HL-60 (cell line): ENCODE results near the gene SERF2.
"Not testable (repeated sequence)": the region's sequence is repeated elsewhere in the genome, so short reads cannot be mapped to it uniquely, and the experiment has no call there.

Experiments used
- DNase-seq, 2 experiments: peaks; one replicate each; pipeline ENCODE4 v3.0.0-alpha.2; 2010 to 2020; ENCODE audit warnings: low read depth in 1 of 2, low spot score in 1 of 2
- H3K27ac ChIP-seq: fragments of 250-450 bp; sonication (Bioruptor Pico); replicated peaks from 2 replicates; pipeline ENCODE4 v1.5.1; 2020; ENCODE audit warnings: mild to moderate bottlenecking, moderate library complexity
- H3K27me3 ChIP-seq: fragments of 250-450 bp; sonication (Bioruptor Pico); 2 replicates; pipeline ENCODE4 v1.5.1; 2021; ENCODE audit warnings: mild to moderate bottlenecking, moderate library complexity; ENCODE audit not compliant: insufficient read depth, poor library complexity, severe bottlenecking
- H3K4me3 ChIP-seq: replicated peaks from 2 replicates; pipeline ENCODE4 v1.5.1; 2011; ENCODE audit warnings: mild to moderate bottlenecking, control low read depth, low read length; ENCODE audit not compliant: insufficient read depth
- GABPA ChIP-seq: IDR thresholded peaks from 2 replicates; pipeline ENCODE4 v1.6.1; 2012; ENCODE audit warnings: low read depth
- POLR2AphosphoS5 ChIP-seq: IDR thresholded peaks from 2 replicates; pipeline ENCODE4 v1.6.1; 2012; ENCODE audit warnings: low read depth
- REST ChIP-seq: IDR thresholded peaks from 2 replicates; pipeline ENCODE4 v1.6.1; 2012; ENCODE audit warnings: low read depth; ENCODE audit not compliant: insufficient replicate concordance
- SPI1 ChIP-seq: IDR thresholded peaks from 2 replicates; pipeline ENCODE4 v1.6.1; 2012; ENCODE audit warnings: low read depth, mild to moderate bottlenecking, borderline replicate concordance
- TF ChIP-seq, protein P1 (sequence below): IDR thresholded peaks from one replicate; pipeline ENCODE4 v1.5.1; 2011; ENCODE audit warnings: low read length, control low read depth, inconsistent platforms; ENCODE audit not compliant: insufficient read depth

The SERF2 gene

GRCh38 chr15:43826029-43826507 is 33.9 kb downstream of the SERF2 start:
- H3K27ac ChIP-seq: peak overlapping the region; percentile 85

DNA sequence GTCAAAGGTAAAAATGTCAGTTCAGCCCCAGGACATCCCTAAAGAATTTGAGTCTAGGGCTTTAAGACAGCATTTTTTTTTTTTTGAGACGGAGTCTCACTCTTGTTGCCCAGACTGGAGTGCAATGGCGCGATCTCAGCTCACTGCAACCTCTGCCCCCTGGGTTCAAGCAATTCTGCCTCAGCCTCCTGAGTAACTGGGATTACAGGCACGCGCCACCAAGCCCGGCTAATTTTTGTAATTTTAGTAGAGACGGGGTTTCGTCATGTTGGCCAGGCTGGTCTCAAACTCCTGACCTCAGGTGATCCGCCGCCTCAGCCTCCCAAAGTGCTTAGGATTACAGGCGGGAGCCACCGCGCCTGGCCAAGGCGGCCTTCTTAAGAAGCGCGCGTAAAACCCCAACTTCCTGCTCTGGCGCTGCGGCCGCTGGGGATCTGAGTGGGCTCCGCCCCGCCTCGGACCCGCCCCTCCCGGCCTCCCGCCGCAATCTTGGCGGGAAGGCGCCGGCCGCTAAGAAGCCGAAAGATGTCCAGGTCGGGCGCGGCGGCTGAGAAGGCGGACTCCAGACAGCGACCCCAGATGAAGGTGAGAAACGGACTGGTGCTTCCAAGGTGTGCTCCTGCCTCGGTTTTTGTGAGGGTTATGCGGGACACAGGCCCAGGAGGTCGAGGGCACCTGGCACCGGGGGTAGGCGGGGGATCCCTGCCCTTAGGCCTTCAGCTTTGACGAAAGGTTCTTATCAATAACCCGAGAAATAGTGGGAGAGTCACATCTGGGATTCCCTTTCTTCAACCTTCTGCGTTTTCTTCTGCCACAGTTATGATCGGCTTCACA is 34.6 kb downstream of the SERF2 start, which contains the start of gene WDR76:
Gene WDR76 (plus strand): TSS at position 495 of the 834 bp plus-strand sequence. CDS start 31 bp downstream, at position 526.
- H3K27ac ChIP-seq: peak within 1 kb of the TSS; percentile 85
- peak; percentile 76 to 89 for DNase-seq

More at GRCh38 chr15:43826029-43826507, 33.9 kb downstream of the SERF2 start:
- no peak for DNase-seq
- no peak overlapping the region for H3K4me3 ChIP-seq
- H3K27me3 ChIP-seq: no peaks in the 10 kb centered on the region
- TF ChIP-seq GABPA: no peak

DNA sequence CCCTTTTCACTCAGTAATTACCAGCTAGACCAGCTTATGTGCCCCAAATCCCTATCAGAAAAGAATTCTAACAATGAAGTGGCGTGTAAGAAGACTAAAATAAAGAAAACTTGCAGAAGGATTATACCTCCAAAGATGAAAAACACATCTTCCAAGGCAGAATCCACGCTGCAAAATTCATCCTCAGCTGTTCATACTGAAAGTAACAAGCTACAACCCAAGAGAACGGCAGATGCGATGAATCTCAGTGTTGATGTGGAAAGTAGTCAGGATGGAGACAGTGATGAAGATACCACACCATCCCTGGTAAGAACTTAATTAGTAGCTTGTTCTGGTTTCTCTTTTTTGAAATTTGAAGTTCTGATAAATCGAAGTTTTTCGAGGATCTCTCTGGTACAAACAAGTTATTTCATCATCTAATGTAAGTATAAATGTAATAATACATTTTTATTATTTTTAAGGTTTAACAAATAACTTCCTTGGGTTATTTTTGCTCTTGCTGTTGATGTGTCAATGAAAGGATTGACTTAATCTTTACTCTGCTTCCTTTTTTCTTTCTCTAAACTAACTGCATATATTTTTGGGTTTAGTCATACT is 36.0 kb downstream of the SERF2 start:
- Histone ChIP-seq H3K4me3 (peak overlapping the region; percentile 83), H3K27me3 (no peaks in the 10 kb centered on the region), H3K27ac (peak overlapping the region; percentile 85)
- no peak for TF ChIP-seq SPI1
- no peak for TF ChIP-seq REST
- TF ChIP-seq, protein P1, sequence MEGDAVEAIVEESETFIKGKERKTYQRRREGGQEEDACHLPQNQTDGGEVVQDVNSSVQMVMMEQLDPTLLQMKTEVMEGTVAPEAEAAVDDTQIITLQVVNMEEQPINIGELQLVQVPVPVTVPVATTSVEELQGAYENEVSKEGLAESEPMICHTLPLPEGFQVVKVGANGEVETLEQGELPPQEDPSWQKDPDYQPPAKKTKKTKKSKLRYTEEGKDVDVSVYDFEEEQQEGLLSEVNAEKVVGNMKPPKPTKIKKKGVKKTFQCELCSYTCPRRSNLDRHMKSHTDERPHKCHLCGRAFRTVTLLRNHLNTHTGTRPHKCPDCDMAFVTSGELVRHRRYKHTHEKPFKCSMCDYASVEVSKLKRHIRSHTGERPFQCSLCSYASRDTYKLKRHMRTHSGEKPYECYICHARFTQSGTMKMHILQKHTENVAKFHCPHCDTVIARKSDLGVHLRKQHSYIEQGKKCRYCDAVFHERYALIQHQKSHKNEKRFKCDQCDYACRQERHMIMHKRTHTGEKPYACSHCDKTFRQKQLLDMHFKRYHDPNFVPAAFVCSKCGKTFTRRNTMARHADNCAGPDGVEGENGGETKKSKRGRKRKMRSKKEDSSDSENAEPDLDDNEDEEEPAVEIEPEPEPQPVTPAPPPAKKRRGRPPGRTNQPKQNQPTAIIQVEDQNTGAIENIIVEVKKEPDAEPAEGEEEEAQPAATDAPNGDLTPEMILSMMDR: no peak
- no peak for TF ChIP-seq POLR2AphosphoS5
- TF ChIP-seq GABPA: no peak
- no peak for DNase-seq

More for the DNA sequence above, 34.6 kb downstream of the SERF2 start, which contains the start of gene WDR76:
- H3K27me3 ChIP-seq: no peaks in the 10 kb centered on the region
- H3K4me3 ChIP-seq: peak within 1 kb of the TSS; percentile 83
- TF ChIP-seq SPI1 (no peak; the same call in 1 of the 2 replicates), POLR2AphosphoS5 (peak; percentile 70)

- DNase-seq, H3K27me3 ChIP-seq, H3K4me3 ChIP-seq, H3K27ac ChIP-seq: not testable (repeated sequence)
Measured at GRCh38 chr15:43829951-43830540, 37.9 kb downstream of the SERF2 start.

DNA sequence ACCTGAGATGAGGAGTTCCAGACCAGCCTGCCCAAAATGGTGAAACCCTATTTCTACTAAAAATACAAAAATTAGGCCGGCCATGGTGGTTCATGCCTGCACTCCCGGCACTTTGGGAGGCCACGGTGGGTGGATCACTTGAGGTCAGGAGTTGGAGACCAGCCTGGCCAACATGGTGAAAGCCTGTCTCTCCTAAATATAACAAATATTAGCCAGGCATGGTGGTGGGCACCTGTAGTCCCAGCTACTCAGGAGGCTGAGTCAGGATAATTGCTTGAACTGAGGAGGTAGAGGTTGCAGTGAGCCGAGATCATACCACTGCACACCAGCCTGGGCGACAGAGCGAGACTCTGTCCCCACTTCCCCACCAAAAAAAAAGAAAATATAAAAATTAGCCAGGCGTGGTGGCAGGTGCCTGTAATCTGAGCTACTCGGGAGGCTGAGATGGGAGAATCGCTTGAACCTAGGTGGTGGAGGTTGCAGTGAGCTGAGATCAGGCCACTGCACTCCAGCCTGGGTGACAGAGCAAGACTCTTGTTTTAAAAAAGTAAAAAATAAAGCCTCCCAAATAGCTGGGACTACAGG is 38.7 kb downstream of the SERF2 start:
- DNase-seq, H3K27me3 ChIP-seq, H3K27ac ChIP-seq, H3K4me3 ChIP-seq: not testable (repeated sequence)

DNA sequence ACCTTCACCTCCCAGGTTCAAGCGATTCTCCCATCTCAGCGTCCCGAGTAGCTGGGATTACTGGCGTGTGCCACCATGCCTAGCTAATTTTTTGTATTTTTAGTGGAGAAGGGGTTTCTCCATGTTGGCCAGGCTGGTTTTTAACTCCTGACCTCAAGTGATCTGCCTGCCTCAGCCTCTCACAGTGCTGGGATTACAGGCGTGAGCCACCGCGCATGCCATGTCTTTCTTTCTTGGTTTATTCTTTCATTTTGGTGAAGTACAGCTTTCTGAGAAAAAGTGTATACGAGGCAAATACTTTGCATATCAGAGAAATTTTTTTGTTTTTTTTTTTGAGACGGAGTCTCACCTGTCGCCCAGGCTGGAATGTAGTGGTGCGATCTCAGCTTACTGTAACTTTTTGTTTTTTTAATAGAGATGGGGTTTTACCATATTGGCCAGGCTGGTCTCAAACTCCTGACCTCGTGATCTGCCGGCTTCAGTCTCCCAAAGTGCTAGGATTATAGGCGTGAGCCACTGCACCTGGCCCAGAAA is 39.5 kb downstream of the SERF2 start:
- not testable (repeated sequence) for H3K27ac ChIP-seq, H3K27me3 ChIP-seq, DNase-seq, H3K4me3 ChIP-seq

- not testable (repeated sequence) for H3K27ac ChIP-seq, H3K27me3 ChIP-seq, DNase-seq, H3K4me3 ChIP-seq
Measured at GRCh38 chr15:43832485-43832884, 40.4 kb downstream of the SERF2 start.
